GM18951 (cell line): ENCODE measurements around the gene AJM1.

Experiments used
- POLR2A ChIP-seq: IDR thresholded peaks from 4 replicates; pipeline ENCODE4 v1.6.1; 2011; ENCODE audit warnings: mild to moderate bottlenecking; ENCODE audit not compliant: insufficient read length, insufficient read depth; ENCODE audit errors: extremely low read depth
- in situ Hi-C: fragments of 300-500 bp; cut with MboI; formaldehyde crosslinking; loops from one replicate; pipeline ENCODE4 v1.12.0; 2022; ENCODE audit warnings: low sequenced_read_pairs, mixed read lengths, inconsistent platforms; ENCODE audit not compliant: unreplicated experiment

AJM1 gene

DNA sequence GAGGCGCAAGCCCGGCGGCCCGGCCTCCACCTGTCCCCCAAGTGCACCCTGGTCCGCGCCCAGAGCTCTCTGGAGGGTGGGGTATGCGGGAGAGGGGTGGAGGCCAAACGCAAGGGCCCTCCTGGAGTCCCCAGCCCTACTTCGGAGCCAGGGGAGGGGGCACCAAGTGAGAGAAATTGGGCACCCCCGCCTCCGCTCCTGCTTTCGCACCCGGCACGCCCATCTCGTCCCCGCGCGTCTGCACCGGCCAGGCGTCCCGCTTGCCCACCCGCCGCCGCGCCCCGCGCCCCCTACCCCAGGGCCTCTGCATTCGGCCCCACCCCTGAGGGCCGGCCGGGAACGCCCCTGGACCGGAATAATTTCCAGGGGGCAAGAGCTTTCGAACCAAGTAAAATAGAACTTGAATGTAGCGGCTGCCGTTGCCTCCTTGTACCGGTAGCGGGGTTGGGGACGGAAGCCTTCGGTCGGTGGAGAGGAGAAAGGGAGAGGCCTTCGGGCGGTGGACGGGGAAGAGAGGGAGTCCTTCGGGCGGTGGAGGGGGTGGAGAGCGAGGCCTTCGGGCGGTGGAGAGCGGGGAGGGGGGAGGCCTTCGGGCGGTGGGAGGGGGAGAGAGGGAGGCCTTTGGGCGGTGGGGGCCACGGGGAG lies 6.2 kb downstream of the AJM1 start:
- in situ Hi-C loops, result no loop called here
- TF ChIP-seq POLR2A, result no peak

DNA sequence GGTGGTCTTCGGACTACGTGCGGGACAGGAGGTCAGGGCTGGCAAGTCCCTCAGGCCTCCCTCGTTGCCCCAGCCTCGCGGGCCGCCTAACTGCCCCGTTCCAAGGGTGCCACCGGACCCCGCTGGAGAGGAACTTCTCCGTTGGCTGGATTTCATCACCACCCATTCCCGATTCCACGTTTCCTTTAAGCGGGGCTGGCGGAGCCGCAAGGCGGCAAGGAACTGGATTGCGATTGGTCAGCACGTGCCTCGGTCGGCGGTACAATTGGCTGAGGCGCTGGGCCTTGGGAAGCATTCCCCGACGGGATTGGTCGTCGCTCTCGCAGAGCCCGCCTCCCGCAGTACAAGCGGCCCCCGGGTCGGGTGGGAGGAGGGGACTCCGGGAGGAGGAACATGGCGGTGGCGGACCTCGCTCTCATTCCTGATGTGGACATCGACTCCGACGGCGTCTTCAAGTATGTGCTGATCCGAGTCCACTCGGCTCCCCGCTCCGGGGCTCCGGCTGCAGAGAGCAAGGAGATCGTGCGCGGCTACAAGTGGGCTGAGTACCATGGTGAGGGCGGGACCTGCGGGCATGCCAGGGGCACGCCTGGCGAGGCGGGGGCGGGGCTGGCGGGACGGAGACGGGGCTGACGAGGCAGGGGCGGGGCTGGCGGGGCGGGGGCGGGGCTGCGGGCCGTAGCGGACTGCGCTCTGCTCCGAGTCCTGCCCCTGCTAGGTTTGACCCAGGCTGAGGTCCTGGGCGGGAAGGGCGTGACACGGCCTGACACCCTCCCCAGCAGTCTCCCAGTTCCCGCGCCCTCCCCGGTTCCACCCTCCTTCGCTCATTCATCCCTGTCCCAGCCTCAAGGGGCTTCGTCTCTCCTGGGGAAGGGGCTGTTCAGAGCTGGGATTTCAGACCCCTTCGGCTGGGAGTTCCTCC lies 7.0 kb downstream of the AJM1 start, which contains the start of gene PHPT1:
TSS of gene PHPT1 (plus strand) at position 372 of the 922 bp plus-strand sequence. CDS start at position 394, 22 bp downstream.
- TF ChIP-seq POLR2A, result peak; percentile 95
- in situ Hi-C loops, result no loop called here

DNA sequence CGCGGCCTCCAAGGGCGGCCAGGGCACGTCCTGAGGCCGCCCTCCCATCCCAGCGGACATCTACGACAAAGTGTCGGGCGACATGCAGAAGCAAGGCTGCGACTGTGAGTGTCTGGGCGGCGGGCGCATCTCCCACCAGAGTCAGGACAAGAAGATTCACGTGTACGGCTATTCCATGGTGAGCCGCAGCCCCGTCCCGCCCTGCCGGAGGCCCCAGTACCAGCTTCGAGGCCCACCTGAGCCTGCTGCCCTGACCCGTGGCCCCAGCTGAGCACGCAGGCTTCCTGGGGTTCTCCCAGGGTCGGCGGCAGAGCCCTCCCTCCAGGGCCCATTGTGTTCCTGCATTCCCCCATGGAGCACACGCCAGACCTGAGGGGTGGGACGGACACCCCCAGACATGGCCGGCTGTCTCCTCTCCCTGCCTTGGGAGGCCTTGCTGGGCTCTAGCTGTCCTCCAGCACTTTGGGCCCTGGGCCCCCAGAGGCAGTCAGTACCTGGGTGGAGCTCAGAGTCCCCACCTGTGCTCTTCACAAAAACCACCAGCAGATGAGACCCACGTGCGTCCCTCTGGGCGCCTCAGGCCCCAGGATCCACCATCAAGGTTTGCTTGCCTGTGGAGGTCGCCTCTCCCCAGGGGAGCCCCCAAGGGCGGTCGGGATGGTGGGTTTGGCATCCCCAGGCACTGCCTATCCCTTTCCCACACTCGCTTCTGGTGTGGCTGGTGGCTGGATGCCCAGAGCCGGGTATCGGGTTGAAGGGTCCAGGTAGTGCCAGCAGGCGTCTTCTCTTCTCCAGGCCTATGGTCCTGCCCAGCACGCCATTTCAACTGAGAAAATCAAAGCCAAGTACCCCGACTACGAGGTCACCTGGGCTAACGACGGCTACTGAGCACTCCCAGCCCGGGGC lies 7.9 kb downstream of the AJM1 start:
- in situ Hi-C loops, result no loop called here
- no peak for TF ChIP-seq POLR2A

DNA sequence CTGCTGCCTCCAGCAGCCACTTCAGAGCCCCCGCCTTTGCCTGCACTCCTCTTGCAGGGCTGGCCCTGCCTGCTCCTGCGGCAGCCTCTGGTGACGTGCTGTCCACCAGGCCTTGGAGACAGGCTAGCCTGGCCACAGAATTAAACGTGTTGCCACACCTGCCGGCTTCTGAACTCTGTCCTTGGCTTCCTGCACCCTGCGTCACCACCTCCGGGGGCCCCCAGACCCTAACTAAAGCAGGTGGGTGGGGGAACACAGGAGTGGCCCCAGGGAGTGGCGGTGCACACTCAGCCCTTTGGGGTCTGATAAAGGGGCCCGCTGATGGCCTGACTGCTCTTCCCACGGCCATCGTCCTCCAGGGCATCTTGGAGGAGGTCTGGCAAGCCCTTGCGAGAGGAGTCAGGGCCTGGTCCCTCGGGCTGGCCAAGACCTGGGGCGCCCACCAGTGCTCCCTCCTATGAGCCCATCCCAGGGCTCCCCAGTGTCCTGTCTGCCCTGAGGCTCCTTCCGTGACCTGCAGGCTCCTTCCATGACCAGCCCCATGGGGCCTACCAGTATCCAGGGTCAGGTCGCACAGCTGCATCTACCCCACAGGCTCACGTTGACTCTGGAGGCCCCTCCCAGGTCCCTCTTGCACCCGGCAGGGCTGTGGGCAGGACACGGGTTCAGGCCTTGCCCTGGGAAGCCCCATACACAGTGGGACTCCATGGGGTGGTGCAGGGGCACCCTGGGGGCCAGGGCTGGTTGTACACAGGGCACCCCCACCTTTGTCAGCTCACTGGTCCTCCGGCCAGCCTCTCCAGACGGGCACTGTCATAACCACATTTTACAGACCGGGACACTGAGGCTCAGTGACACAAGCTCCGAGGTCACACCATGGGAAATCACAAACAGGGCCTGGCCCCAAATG lies 8.8 kb downstream of the AJM1 start:
- no peak for TF ChIP-seq POLR2A
- in situ Hi-C loops, result no loop called here

DNA sequence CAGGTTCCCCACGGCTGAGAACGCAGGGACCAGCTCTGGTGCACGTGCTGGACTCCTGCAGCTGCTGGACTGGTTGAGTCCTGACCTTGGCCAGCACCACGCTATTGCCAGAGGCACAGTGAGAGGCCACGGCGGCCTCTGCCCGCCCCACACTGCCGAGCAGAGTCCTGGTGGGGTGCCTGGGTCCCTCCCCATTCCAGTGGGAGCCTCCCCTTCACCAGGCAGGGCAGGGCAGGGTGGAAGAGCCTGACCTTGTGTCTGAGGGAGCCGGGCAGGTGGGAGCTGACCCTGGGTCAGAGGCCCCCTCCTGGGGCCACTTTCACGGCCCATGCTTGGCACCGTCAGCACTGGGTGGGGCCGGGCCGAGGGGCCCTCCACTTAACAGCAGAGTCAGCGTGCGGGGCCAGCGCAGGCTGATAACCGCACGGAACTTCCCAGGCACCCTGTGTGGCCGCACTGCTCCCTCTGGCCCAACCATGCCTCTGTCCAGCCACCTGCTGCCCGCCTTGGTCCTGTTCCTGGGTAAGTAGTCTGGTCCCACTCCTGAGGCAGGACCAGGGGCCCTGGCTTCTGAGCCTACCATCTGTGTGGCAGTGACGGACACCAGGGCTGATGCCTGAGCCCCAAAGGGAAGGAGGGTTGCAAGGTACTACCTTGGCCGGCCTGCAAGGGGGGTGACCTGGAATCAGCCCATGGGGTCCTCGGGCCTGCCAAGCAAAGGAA lies 9.8 kb downstream of the AJM1 start, which contains the start of gene MAMDC4:
TSS of gene MAMDC4 (plus strand) at position 406 of the 723 bp plus-strand sequence. CDS start at position 477, 71 bp downstream.
- TF ChIP-seq POLR2A, result peak; percentile 27
- in situ Hi-C loops, result no loop called here

DNA sequence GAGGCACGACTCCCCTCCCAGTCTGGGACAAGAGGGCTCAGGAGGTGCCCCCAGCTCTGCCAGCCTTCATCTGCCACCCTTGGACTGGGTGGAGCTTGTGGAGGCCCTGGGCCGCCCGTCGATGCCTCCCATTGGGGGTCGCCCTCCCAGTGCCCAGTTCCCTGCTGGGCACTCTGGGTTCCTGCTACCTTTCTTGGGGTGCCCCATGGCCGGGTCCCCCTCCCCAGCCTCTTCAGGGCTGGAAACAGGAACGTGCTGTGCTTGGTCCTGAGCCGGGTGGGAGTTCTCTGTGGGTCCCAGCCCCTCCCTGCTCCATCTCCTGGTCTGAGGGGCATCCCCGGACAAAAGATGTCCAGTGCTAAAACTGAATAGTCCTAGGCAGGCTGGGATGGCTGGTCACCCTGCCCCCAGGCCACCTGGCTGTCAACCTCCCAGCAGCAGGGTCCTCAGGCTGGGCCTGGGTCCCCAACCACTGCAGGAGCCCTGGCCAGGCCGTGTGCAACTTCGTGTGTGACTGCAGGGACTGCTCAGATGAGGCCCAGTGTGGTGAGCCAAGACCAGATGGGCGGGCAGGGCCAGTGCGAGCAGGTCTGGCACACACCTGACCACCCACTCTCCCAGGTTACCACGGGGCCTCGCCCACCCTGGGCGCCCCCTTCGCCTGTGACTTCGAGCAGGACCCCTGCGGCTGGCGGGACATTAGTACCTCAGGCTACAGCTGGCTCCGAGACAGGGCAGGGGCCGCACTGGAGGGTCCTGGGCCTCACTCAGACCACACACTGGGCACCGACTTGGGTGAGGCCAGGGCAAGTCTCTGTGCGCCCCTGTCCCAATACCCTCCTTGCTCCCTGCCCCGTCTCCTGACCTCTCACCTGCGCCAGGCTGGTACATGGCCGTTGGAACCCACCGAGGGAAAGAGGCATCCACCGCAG lies 10.7 kb downstream of the AJM1 start:
- TF ChIP-seq POLR2A, result no peak
- in situ Hi-C loops, result no loop called here

DNA sequence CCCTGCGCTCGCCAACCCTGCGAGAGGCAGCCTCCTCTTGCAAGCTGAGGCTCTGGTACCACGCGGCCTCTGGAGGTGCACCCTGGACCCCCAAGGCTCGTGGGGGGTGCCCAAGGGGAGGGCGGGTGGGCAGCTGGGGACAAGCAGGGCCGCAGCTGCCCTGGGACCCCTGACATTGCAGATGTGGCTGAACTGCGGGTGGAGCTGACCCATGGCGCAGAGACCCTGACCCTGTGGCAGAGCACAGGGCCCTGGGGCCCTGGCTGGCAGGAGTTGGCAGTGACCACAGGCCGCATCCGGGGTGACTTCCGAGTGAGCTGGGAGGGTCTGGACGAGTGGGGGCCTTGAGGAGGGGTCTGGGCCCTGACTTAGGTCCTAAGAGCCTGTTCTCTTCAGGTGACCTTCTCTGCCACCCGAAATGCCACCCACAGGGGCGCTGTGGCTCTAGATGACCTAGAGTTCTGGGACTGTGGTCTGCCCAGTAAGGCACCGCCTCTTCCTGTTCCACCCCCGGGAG lies 11.4 kb downstream of the AJM1 start:
- in situ Hi-C loops, result no loop called here
- TF ChIP-seq POLR2A, result no peak

DNA sequence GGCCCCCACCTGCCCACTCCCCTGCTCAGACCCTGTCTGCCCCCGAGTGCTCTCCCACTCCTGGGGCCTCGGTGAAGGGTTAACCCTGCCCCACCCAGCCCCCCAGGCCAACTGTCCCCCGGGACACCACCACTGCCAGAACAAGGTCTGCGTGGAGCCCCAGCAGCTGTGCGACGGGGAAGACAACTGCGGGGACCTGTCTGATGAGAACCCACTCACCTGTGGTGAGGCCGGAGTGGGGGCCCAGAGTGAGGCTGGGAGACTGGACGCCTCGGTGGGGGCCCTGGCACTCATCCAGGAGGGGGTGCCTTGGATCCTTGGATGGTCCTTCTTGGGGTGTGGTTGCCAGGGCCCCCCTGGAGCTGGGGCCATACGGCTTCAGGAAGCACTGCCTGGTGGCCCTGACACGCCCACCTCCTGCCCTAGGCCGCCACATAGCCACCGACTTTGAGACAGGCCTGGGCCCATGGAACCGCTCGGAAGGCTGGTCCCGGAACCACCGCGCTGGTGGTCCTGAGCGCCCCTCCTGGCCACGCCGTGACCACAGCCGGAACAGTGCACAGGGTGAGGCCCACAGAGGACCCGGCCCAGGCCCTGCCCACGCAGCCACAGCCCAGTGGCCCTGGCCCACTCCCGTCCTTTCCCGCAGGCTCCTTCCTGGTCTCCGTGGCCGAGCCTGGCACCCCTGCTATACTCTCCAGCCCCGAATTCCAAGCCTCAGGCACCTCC lies 12.0 kb downstream of the AJM1 start:
- in situ Hi-C loops, result no loop called here
- peak; percentile 6 for TF ChIP-seq POLR2A

DNA sequence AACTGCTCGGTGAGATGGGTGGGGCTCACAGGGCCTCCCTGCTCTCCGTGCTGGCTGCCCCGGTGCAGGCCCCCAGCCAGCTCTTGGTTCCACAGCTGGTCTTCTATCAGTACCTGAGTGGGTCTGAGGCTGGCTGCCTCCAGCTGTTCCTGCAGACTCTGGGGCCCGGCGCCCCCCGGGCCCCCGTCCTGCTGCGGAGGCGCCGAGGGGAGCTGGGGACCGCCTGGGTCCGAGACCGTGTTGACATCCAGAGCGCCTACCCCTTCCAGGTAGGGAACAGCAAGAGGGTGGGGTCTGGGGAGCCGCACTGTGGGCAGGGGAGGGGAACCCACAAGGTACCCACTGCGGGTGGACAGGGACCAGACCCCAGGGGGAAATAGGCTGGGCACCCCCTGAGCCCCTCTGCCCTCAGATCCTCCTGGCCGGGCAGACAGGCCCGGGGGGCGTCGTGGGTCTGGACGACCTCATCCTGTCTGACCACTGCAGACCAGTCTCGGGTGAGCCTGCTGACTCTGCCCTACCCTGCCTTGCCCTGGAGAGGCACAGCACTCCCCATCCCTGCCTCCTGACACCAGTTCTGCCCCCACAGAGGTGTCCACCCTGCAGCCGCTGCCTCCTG lies 12.7 kb downstream of the AJM1 start:
- in situ Hi-C loops, result no loop called here
- no peak for TF ChIP-seq POLR2A
